ENCODE results near the gene PPID.
"Not testable (repeated sequence)": the region's sequence is repeated elsewhere in the genome, so short reads cannot be mapped to it uniquely, and the experiment has no call there.

The PPID gene

GRCh38 chr4:158664806-158665205 lies 58.4 kb downstream of the PPID start:
- DNase-seq: no peak

- DNase-seq: not testable (repeated sequence)
These were observed 59.2 kb downstream of the PPID start for GRCh38 chr4:158663707-158664625.

DNA sequence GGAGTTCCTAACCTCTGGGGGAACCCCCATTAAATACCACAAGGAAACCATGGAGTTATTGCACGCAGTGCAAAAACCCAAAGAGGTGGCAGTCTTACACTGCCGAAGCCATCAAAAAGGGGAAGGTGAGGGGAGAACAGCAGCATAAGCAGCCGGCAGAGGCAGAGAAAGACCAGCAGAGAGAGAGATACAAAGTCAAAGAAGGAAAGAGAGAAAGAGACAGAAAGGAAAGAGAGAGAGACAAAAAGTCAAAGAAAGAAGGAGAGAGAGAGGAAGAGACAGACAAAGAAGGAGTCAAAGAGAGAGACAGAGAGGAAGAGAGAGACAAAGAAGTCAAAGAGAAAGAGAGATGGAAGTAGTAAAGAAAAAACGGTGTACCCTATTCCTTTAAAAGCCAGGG lies 59.9 kb downstream of the PPID start:
- DNase-seq: not testable (repeated sequence)
